ENCODE measurements around the gene ARID3C. TPM values are rescaled to one million over a fixed set of nuclear protein-coding genes. Genes with fewer than 3 reads are reported as not detected.

Gene ARID3C
- total and polyA plus RNA-seq, 2 donors (not counting 3 experiments of a cell fraction or from before 2014, with no cell fraction given), result not detected

- no peaks in the 10 kb centered on the region for H3K27me3 ChIP-seq (ENCODE audit: control insufficient read depth in 2 of 2, insufficient read depth in 2 of 2, low read length in 2 of 2)
- CTCF ChIA-PET, result interaction anchor here (0.9 to 1.4 kb wide), 2 partner anchors 14 to 44 kb away, joined by 3 read pairs; no protein-coding TSS in a partner anchor
- no peak for FAIRE-seq
Measured at GRCh38 chr9:34647651-34648050, 18.8 kb upstream of the ARID3C start.

More at GRCh38 chr9:34647651-34648050, 18.8 kb upstream of the ARID3C start:
- Histone ChIP-seq H3K79me2 (ENCODE audit: control insufficient read depth, insufficient read depth, low read length) (peaks cover 6% of the 10 kb centered on the region), H2AFZ (ENCODE audit: low read depth, low read length) (no peak overlapping the region), H3K9me1 (replicated peaks; ENCODE audit: control insufficient read depth, extremely low read depth, insufficient read depth, low read length) (no peaks in the 10 kb centered on the region), H3K4me1 (ENCODE audit: control insufficient read depth, extremely low read depth, insufficient read depth, low read length) (peaks cover 28% of the 10 kb centered on the region), H3K4me2 (ENCODE audit: insufficient read depth, low read length) (peak overlapping the region; percentile 82), H3K9ac (replicated peaks; ENCODE audit: extremely low read depth, insufficient read depth, low read length) (peak overlapping the region; percentile 68), H3K27ac (ENCODE audit: insufficient read depth, low read depth, low read length) (no peak overlapping the region), H4K20me1 (replicated peaks; ENCODE audit: control insufficient read depth, extremely low read depth, insufficient read depth, low read length) (no peaks in the 10 kb centered on the region), H3K9me3 (replicated peaks; ENCODE audit: control insufficient read depth, insufficient read depth, low read length) (no peaks in the 10 kb centered on the region), H3K4me3 (replicated peaks in 1 of 3; ENCODE audit: insufficient read depth in 1 of 3, low read depth in 1 of 3, low read length in 3 of 3) (peak overlapping the region in 2 of 3 experiments; percentile 75 to 78), H3K36me3 (ENCODE audit: control insufficient read depth in 2 of 2, extremely low read depth in 1 of 2, insufficient read depth in 2 of 2, low read length in 2 of 2) (peaks cover 0 to 14% of the 10 kb centered on the region in 2 experiments)
- BruUV-seq (replicated peaks), result no TSS peak
- dilution Hi-C loops (cut with MboI; ENCODE audit: extremely low pct_ligation_motif_present, low sequenced_read_pairs) (no loop called here), intact Hi-C loops (cut with micrococcal nuclease) (no loop called here)
- TF ChIP-seq POLR2AphosphoS5 (IDR thresholded peaks at IDR 0.05; ENCODE audit: insufficient read depth, low read depth, low read length) (no peak), MAX (IDR thresholded peaks at IDR 0.05; ENCODE audit: insufficient read depth, insufficient read length) (no peak), GATA2 (IDR thresholded peaks at IDR 0.05; ENCODE audit: insufficient read depth, insufficient read length, low read depth, low read length) (no peak), POLR2A (IDR thresholded peaks at IDR 0.05; ENCODE audit: low read depth, low read length) (no peak), CTCF (IDR thresholded peaks at IDR 0.05; ENCODE audit: extremely low read depth in 1 of 2, insufficient read depth in 1 of 2, low read depth in 1 of 2, low read length in 2 of 2) (no peak), JUN (IDR thresholded peaks at IDR 0.05; ENCODE audit: borderline replicate concordance, insufficient read depth, insufficient read length, low read depth) (no peak), MYC (IDR thresholded peaks at IDR 0.05; ENCODE audit: low read depth, low read length) (no peak), FOS (IDR thresholded peaks at IDR 0.05; ENCODE audit: borderline replicate concordance, insufficient read depth, low read length) (no peak), EZH2 (IDR thresholded peaks at IDR 0.05; ENCODE audit: borderline replicate concordance, low read depth, low read length, severe bottlenecking) (no peak)
- POLR2A ChIA-PET, result interaction anchor here (1.5 to 1.9 kb wide), 2 partner anchors 10 to 17 kb away, joined by 7 read pairs; partner anchors contain the start of gene SIGMAR1
- DNase-seq (ENCODE audit: low read depth, low spot score), result no peak

All from endothelial cell of umbilical vein (primary cell).